NCI-H2081 (cell line): Measurements from ENCODE around the gene POLG.

ENCODE experiments used
- DNase-seq, 2 experiments: peaks; one replicate each; lab custom pipeline; 2025; lab: John Stamatoyannopoulos, UW

POLG gene

GRCh38 chr15:89370120-89370977 lies 35.7 kb upstream of the POLG start:
- DNase-seq: no peak

DNA sequence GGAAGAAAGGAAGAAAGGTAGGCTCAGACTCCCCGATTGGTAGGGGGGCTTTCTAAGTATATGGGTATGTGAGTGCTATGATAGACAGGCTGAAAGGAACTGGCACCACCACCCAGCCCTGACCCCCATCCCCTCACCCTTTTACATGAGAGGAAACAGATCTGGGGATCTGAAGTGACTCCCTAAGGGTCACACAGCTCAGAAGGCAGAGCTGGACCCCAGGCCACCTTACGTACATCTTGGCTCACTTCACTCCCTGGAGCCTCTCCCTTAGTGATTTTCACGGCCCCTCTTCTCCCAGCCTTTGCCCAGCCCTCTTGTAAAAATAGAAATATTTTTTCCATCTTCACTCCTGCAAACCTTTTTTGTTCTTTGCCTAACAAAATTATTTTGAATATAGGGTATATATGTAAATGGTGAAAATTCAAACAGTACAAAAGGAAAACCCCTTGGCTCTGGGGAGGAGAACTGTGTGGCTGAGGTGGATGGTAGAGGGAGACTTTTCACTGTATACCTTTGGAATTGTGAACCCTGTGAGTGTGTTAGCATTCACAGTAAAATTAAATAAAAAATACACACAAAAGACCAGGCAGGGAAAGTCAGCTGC lies 34.8 kb upstream of the POLG start:
- no peak for DNase-seq

GRCh38 chr15:89368566-89369223 lies 34.1 kb upstream of the POLG start:
- peak in 1 of 2 experiments; percentile 15 for DNase-seq

- peak; percentile 90 for DNase-seq
Observed at GRCh38 chr15:89367485-89368451, 33.1 kb upstream of the POLG start.

DNA sequence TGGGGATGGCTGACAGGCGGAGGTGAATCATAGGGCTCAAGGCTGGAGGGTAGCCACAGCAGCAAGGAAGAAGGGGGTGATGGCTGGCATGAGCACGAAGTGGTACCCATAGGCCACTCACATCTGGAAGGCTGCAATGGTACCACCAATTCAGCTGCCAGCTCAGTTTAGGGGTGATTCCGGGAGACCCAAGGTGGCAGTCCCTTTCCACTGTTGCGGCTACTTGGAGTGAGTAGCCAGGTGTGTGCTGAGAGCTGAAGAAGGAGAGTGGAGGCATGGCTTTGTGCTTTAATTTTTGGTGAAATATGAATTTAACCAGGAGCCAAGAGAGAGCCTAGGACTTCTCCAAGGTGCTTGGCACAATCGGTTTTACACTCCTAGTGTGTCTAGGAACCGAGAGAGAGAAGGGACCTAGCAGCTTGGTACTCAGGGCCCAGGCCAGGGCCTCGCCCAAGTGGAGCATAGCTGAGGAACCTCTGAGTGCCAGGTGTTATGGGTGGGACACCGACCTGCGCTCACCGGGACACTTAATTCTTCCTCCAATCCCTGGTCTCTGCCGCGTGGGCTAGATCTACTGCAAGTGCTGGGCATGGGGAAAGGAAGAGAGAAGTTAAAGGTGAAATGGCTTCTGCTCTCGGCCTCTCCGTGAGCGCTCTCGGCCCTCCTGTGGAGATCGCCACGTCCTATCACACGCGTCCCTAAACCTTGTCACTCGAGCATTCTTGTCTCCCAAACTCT lies 32.2 kb upstream of the POLG start:
- DNase-seq: no peak

GRCh38 chr15:89365462-89366065 lies 30.9 kb upstream of the POLG start:
- DNase-seq: no peak

GRCh38 chr15:89364741-89365450 lies 30.3 kb upstream of the POLG start:
- DNase-seq: peak; percentile 5 to 33

DNA sequence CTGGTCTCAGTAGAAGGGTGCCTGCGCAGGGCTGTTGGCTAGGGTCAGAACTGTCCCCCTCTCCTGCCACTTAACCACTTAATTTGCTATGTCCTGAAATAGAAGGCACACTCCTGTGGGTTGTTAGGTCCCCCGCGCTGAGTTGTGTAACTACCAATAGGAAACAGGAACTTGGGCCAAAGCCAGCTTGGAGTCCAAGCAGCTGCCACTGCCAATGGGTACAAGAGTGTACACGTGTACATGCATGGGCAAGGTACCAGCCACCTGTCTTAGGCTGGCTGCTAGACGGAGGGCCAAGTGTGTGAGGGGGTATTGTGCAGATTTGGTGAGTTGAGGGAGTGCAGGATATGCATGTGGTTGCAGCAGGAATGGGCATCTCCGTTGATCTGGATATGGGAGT lies 29.7 kb upstream of the POLG start:
- DNase-seq: peak; percentile 79 to 94

DNA sequence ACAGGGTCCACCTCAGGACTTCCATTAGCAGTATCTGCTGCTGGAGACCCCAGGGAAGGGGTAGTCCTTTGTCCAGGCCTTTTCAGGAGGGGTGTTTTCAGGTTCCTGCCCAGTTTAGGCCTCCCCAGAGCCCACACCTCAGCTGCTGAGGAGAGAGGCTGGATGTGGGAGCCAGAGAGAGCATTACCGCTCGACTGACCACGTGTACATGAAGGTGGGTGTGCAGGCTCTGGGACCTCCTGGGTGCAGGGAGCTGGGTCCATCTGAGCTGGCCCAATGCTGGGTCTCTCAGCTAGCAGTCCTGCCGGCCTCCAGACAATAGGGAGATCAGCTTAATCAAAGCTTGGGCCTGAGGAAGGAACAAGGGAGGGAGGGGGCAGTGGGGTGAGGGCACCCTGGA lies 29.1 kb upstream of the POLG start:
- no peak for DNase-seq

- DNase-seq: no peak
Observed at GRCh38 chr15:89363133-89363532, 28.5 kb upstream of the POLG start.

DNA sequence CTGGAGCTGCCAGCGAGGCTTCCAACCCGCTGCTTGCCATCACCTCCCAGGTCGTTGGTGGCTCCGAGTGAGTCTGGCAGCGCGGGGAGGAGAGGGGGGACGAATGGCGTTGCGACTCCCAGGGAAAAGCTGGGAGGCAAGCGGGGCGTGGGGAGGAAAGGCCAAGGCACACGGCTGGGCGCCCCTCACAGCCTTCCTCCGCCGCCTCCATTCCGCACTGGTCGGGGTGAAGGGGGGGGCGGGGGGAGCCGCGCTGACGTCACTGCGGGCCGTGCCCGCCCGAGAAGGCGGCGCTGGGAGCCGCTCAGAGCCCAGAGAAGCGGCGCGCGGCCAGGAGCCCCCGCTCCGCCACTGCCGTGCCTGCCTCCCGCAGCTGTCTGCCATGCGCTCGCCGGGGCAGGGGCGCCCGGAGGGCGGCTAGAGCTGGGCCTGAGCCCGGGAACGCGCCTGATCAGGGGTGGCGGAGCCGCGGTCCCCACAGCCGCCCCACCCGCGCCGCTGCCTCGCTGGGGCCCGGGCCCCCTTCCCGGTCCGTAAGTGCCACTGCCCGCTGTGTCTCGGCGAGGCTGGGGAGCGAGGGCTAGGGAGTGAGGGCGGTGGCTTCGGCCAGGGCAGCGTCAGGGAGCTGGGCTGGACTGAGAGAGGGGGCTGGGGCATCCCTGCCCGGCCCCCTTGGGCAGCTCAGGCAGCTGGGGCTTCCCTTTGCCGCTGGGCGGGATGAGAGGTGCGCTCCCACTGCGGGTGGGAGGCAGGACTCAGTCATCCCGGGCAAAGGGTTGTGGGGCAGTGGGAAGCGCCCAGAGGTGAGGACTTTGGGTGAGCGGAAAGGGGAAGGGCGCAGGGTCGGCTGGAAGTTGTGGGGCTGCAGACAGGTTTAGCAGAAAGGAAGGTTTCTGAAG lies 27.8 kb upstream of the POLG start:
- peak; percentile 80 to 86 for DNase-seq

DNA sequence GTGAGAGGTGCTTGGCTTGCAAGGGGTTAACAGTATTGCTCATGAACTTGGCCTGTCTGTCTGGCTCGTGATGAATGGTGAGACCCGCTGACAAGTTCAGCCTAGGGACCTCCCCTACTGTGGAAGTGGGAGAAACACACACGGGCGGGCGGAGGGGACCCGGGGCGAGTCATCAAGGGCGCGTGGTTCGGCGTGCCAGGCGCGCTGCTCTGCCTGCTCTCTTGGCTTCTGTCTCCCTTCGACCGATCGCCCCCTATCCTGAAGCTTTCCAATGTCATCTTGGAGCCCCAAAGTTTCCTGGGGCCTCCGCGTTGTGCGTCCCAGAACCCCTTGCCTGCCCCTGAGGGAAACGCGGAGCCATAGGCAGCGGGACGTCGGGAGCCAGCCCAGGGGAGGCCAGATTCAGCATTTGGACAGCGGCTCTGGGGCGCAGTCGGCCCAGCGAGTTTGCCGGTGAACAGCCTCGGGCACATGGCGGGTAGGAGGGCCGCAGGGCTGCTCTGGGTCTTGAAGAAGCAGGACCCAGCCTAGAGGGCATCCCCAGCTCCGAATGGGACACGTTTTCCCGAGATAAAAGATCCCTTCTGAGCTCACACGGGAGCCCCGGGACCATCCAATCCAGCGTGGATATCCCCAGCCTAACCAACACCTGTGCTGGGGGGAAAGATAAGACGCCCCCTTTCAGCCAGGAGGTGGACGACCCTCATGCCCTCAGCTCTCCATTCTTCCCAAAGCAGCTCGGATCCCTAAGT lies 27.0 kb upstream of the POLG start:
- DNase-seq: peak; percentile 25 to 62

DNA sequence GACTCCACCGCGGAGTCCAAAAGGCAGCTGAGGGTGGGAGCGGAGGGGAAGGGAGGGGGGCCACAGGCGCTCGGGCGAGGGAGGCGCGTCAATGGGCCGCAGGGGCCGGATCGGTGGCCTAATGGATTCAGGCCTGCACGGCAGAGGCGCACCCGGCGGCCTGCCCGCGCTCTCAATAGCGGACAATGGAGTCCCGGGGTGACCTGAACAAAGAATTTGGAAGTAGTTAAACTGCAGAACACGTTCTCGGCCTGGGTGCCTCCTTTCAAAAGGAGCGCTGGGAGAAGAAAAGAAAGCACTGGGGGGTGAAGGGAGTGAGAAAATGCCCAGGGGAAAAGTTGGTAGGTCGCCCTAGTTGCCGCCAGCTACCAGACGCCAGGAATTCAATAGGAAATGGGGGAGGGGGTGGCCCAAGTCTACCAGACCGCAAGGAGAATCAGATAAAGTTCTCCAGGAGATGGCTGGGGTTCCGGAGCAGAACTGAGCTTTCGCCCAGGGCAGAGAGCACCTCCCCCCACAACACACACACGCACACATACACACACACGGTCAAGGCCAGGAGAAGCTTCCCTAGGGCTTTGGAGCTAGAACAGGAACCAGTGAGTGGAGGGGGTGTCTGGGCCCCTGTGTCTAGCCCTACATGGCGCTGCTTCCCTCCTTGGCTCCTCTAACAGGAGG lies 25.8 kb upstream of the POLG start:
- no peak for DNase-seq

GRCh38 chr15:89359471-89360293 lies 25.1 kb upstream of the POLG start:
- DNase-seq: no peak

DNA sequence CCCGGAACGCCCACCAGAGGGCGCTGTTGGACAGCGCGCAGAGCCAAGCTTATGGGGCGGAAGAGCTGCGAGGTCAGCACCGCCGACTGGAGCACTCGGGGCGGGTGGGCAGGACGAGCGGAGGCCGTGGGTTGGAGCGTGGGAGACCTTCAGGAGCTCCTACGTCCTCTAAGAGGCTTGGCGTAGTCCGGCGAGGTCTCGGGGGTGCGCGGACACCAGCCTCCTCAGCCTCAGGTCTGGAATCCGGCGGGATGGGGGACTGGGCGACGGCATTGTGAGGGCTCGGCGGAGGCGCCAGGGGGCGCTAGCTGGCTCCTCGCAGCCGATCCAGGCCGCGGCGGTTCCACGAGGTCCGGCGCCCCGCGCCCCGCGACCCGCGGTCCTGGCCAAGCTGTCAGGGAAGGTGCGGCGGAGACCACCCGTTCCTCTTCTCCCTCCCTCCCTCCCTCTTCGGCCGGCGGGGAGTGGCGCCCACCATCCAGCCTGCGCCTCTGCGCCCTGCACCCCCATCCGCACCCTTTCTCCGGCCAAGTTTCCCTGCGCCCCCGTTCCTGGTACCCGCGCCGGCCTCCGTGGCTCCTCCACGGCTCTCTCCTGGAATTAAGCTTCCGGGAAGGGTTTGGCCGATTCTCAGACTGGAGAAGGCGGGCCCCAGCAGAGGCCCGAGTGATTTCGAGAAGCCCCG lies 24.3 kb upstream of the POLG start:
- peak; percentile 68 to 82 for DNase-seq

DNA sequence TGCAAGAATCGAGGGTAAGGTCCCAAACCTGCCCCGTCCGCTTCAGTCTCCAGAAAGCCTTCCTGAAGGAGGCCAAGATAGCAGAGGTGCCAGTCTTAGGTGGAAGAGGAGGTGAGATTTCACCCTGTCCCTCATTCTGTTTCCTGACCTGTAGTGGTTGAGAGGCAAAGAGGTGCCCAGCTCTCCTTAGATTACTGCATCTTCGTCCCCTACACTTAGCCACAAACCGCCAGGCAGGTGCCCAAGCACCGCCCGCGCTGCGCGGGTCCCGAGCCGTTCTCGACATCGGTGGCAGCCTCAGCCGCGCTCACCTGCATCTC lies 23.8 kb upstream of the POLG start:
- DNase-seq: no peak
